Measurements from ENCODE around the gene NRIP1.

The NRIP1 gene

GRCh38 chr21:15088488-15088887, 23.7 kb upstream of the NRIP1 start:
- FAIRE-seq (no peak), DNase-seq (ENCODE audit: insufficient read length, low spot score) (no peak)
- TF ChIP-seq POLR2A (IDR thresholded peaks at IDR 0.05; ENCODE audit: low read depth, low read length): no peak

GRCh38 chr21:15084668-15085067, 19.9 kb upstream of the NRIP1 start:
- FAIRE-seq: no peak
- no peak for TF ChIP-seq POLR2A (IDR thresholded peaks at IDR 0.05; ENCODE audit: low read depth, low read length)

GRCh38 chr21:15080526-15080925, 15.7 kb upstream of the NRIP1 start:
- no peak for DNase-seq (ENCODE audit: insufficient read length, low spot score)
- TF ChIP-seq POLR2A (IDR thresholded peaks at IDR 0.05; ENCODE audit: low read depth, low read length): no peak
- FAIRE-seq: no peak

More at GRCh38 chr21:15084668-15085067, 19.9 kb upstream of the NRIP1 start:
- no peak for DNase-seq (ENCODE audit: insufficient read length, low spot score)

GRCh38 chr21:15079269-15079668, 14.5 kb upstream of the NRIP1 start:
- TF ChIP-seq POLR2A (IDR thresholded peaks at IDR 0.05; ENCODE audit: low read depth, low read length): no peak
- DNase-seq (ENCODE audit: insufficient read length, low spot score) (no peak), FAIRE-seq (no peak)

- no peak for TF ChIP-seq POLR2A (IDR thresholded peaks at IDR 0.05; ENCODE audit: low read depth, low read length)
- DNase-seq (ENCODE audit: insufficient read length, low spot score) (no peak), FAIRE-seq (no peak)
These were observed 13.4 kb upstream of the NRIP1 start for GRCh38 chr21:15078180-15078579.

GRCh38 chr21:15077529-15078145, 12.8 kb upstream of the NRIP1 start:
- FAIRE-seq (no peak), DNase-seq (ENCODE audit: insufficient read length, low spot score) (no peak)
- TF ChIP-seq POLR2A (IDR thresholded peaks at IDR 0.05; ENCODE audit: low read depth, low read length): no peak

- TF ChIP-seq POLR2A (IDR thresholded peaks at IDR 0.05; ENCODE audit: low read depth, low read length): no peak
- FAIRE-seq: no peak
- DNase-seq (ENCODE audit: insufficient read length, low spot score): no peak
These were observed 11.9 kb upstream of the NRIP1 start for GRCh38 chr21:15076730-15077129.

GRCh38 chr21:15071009-15071408, 6.2 kb upstream of the NRIP1 start:
- DNase-seq (ENCODE audit: insufficient read length, low spot score) (no peak), FAIRE-seq (no peak)
- no peak for TF ChIP-seq POLR2A (IDR thresholded peaks at IDR 0.05; ENCODE audit: low read depth, low read length)

- DNase-seq (ENCODE audit: insufficient read length, low spot score): no peak
- FAIRE-seq: peak; percentile 30
- no peak for TF ChIP-seq POLR2A (IDR thresholded peaks at IDR 0.05; ENCODE audit: low read depth, low read length)
These were observed 1.3 kb upstream of the NRIP1 start for GRCh38 chr21:15066123-15066575.

GRCh38 chr21:15065392-15066122, 757 bp upstream of the NRIP1 start:
- DNase-seq (ENCODE audit: insufficient read length, low spot score) (peak; percentile 66), FAIRE-seq (peak; percentile 78)
- 0 out of 2 replicates have a peak, but pooled peaks have one; percentile 11 for TF ChIP-seq POLR2A (IDR thresholded peaks at IDR 0.05; ENCODE audit: low read depth, low read length)

- peak; percentile 46 for DNase-seq (ENCODE audit: insufficient read length, low spot score)
- TF ChIP-seq POLR2A (IDR thresholded peaks at IDR 0.05; ENCODE audit: low read depth, low read length): peak; percentile 37
- FAIRE-seq: no peak
These were observed 805 bp downstream of the NRIP1 start for GRCh38 chr21:15063814-15064575.

- TF ChIP-seq POLR2A (IDR thresholded peaks at IDR 0.05; ENCODE audit: low read depth, low read length): no peak
- DNase-seq (ENCODE audit: insufficient read length, low spot score) (no peak), FAIRE-seq (peak; percentile 20)
These were observed 1.6 kb downstream of the NRIP1 start for GRCh38 chr21:15063081-15063813.

GRCh38 chr21:15062606-15062965, 2.2 kb downstream of the NRIP1 start:
- DNase-seq (ENCODE audit: insufficient read length, low spot score) (no peak), FAIRE-seq (peak; percentile 73)
- TF ChIP-seq POLR2A (IDR thresholded peaks at IDR 0.05; ENCODE audit: low read depth, low read length): no peak
